Tibial nerve (tissue), 3 donors: ENCODE measurements around the gene TBC1D1.

Source experiments
- POLR2A ChIP-seq, 2 donors: fragments of 450-650 bp; IDR thresholded peaks; one replicate each; pipeline ENCODE4 v1.6.1; 2017; ENCODE audit warnings: antibody characterized with exemption in 2 of 2, mild to moderate bottlenecking in 2 of 2, moderate library complexity in 2 of 2
- TF ChIP-seq, protein P1 (sequence below), 5 experiments: fragments of 200-600 bp in 3 of 5; fragments of 450-650 bp in 2 of 5; sonication (generic) in 3 of 5; IDR thresholded peaks; one replicate each; pipeline ENCODE4 v1.5.1; 2016 to 2019; ENCODE audit warnings: antibody characterized with exemption in 5 of 5, mild to moderate bottlenecking in 3 of 5, moderate library complexity in 2 of 5

DNA sequence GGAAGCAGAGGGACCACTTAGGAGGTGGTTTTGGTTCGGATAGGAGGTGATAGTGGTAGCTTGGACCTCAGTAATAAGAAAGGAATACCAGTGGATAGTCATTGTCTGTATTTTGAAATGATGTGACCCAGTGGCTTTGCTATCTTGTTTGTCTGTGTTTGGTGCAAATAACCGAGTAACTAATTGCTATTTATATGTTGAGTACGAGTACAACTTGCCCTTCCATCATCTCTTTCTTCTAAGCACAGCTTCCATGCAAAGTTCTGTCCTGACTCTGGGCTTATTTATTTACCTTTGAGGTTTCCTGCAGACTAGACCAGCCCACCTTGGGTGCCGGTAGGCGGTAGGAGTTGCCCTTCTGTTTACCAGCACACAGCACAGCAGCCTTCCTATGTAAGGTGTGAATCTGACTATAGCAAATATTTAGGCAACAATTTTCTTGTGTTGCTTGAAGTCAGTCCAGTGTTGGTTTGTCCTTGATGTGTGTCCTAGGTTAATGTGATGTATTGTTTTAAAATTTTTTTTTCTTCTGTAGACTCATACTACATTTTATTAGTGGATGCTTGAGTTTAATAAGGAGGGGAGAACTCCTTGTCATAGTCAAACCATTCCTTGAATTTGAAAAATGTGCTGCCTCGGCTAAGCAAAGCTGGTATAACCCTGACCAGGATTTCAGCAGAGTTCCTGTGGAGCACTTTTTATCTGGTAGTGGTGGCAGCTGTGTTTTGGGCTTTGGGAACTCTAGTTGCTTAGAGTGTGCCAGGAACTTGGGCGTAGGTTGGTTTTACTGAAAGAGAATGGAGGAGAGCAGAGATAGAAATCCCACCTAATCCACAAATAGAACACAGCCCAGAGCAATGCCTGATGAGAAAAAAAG, 91.2 kb downstream of the TBC1D1 start:
- TF ChIP-seq, protein P1, sequence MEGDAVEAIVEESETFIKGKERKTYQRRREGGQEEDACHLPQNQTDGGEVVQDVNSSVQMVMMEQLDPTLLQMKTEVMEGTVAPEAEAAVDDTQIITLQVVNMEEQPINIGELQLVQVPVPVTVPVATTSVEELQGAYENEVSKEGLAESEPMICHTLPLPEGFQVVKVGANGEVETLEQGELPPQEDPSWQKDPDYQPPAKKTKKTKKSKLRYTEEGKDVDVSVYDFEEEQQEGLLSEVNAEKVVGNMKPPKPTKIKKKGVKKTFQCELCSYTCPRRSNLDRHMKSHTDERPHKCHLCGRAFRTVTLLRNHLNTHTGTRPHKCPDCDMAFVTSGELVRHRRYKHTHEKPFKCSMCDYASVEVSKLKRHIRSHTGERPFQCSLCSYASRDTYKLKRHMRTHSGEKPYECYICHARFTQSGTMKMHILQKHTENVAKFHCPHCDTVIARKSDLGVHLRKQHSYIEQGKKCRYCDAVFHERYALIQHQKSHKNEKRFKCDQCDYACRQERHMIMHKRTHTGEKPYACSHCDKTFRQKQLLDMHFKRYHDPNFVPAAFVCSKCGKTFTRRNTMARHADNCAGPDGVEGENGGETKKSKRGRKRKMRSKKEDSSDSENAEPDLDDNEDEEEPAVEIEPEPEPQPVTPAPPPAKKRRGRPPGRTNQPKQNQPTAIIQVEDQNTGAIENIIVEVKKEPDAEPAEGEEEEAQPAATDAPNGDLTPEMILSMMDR (IDR thresholded peaks at IDR 0.05): no peak
- no peak for TF ChIP-seq POLR2A (IDR thresholded peaks at IDR 0.05)
